Hippocampal formation (tissue), 2 donors: ENCODE results near the gene COMMD9.
"Not testable (repeated sequence)": the region's sequence is repeated elsewhere in the genome, so short reads cannot be mapped to it uniquely, and the experiment has no call there.

Experiments
- DNase-seq, 2 donors: peaks; one replicate each; lab custom pipeline; 2025; lab: John Stamatoyannopoulos, UW

Gene COMMD9

DNA sequence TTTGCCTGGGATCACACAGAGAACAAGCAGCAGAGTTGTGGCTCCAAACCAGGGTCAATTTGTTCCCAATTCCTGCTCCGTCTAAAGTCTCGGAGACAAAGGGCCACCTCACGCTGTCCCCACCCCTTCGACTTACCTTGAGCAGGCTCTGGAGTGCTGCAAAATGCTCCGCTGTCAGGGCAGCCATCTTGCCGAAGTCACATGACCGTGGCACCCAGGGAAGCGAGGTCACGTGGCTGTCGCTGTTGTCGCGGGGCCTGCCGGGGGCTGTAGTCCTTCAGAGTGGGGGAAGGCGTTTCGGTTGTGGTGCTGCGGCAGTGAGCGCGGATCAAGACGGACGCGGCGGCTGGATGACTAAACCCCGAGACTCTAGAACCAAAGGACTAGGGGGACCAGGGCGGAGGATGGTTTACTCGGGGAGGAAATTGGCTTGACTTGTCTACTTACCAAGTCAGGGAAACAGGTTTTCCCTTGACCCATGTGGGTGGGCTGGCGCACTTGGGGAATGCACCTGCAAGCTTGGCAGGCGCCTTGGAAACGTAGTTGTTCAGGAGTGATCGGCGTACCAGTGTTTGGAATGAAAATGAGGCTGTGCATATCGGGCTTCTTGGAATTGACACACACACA, at the start of gene COMMD9:
TSS of gene COMMD9 (minus strand) at position 199 of the 627 bp plus-strand sequence. CDS start at position 187, 12 bp downstream.
- peak; percentile 93 to 95 for DNase-seq

DNA sequence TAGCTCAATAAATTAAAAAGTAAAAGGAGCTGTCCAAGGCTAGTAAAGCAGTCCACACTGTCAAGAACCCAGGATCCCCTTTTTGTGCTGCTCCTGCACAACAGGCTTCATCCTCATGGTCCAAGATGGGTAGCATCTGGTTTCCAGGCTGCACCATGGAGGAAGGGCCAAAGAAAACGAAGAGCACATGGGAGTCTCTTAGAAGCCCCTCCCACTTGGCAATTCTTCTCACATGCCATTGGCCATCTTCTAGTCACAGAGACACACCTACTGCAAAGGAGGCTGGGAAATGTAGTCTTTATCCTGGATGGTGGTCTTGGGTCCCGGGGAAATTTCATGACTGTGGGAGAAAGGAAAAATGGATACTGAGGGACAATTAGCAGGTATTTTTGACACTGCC, 44.7 kb upstream of the COMMD9 start:
- no peak for DNase-seq

GRCh38 chr11:36333468-36333867, 44.2 kb upstream of the COMMD9 start:
- DNase-seq = no peak

GRCh38 chr11:36330411-36330810, 41.2 kb upstream of the COMMD9 start:
- DNase-seq = no peak

GRCh38 chr11:36328966-36329673, 39.9 kb upstream of the COMMD9 start:
- no peak for DNase-seq

DNA sequence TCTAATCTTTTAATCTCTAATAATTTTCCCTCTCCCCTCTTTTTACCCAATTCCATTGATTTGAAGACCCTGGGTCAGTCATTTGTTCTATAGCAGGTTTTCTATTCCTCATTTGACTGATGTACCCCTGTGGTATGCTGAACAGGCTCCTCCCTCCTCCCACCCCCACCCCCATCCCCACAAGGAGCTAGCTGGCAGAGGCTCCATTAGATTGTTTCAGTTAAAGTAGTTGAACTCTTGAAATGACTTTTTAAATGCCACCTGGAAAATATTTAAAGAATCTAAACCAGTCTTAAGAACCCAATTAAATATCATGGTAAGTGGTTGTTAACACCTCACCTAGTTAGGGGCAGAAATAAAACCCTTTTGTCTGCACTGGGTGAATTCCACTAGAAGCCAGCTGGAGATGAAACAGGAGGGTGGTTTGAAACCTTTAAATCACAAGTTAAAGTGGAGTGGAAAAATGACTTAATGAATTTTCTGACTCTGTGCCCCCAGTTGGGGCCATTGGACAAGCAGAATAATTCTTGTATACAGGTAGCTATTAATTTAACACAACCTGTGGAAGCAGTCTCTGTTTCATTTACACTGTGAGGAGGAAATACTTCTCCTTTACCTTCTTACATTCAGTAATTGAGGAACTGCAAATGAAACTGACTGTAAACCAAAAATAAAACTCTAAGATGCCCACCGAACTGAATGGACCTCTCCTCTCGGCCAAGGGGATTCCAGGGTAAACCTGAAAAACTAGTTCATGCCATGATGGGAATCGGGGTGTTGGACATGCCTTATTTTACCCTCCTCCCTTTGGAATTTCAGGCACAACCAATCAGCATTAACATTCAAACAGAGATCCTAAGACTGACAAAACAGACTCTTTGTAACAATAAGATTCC, 37.5 kb upstream of the COMMD9 start:
- DNase-seq = no peak

GRCh38 chr11:36325403-36325802, 36.2 kb upstream of the COMMD9 start:
- DNase-seq = not testable (repeated sequence)

DNA sequence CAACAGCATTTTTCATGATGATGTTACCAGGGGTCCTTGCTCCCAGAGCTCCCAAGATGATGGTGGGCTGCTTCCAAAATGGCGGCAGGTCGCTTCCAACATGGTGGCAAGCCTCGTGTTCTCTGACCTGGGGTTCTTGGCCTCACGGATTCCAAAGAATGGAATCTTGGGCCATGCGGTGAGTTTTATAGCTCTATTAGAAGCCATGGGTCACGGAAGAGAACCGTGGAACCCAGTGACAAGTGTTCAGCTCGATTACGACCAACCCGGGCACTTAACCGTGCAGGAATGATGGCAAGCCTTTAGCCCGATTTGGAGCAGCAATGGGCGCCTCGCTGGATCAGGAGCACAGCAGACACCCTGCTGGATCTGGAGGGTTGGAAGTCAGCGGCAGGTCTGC, 35.7 kb upstream of the COMMD9 start:
- DNase-seq = not testable (repeated sequence)

DNA sequence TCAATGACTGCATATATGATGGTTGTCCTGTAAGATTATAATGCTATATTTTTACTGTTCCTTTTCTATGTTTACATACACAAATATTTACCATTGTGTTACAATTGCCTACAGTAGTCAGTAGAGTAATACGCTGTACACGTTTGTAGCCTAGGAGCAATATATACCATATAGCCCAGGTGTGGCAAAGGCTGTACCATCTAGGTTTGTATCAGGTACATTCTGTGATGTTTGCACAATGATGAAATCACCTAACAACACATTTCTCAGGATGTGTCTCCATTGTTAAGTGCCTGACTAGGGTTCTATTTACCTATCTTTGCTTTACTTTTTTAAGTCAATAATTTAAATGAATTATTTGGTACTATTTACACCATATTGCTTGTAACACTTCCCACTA, 28.8 kb upstream of the COMMD9 start:
- DNase-seq = no peak

DNA sequence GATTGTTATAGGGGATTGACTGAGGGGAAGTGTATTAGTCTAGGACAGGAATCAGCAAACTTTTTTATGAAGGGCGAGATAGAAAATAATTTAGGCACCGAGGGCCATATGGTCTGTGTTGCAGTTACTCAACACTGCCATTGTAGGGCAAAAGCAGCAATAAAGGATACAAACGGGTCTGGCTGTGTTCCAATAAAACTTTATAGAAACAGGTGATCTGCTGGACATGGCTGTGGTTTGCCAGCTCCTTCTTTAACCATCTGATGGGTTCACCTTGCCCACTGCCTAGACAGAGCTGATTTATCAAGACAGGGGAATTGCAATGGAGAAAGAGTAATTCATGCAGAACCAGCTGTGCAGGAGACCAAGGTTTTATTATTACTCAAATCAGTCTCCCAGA, 26.8 kb upstream of the COMMD9 start:
- DNase-seq = no peak

- no peak for DNase-seq
Measured at GRCh38 chr11:36314434-36314767, 25.2 kb upstream of the COMMD9 start.

- DNase-seq = no peak
Measured at GRCh38 chr11:36313750-36314433, 24.7 kb upstream of the COMMD9 start.

DNA sequence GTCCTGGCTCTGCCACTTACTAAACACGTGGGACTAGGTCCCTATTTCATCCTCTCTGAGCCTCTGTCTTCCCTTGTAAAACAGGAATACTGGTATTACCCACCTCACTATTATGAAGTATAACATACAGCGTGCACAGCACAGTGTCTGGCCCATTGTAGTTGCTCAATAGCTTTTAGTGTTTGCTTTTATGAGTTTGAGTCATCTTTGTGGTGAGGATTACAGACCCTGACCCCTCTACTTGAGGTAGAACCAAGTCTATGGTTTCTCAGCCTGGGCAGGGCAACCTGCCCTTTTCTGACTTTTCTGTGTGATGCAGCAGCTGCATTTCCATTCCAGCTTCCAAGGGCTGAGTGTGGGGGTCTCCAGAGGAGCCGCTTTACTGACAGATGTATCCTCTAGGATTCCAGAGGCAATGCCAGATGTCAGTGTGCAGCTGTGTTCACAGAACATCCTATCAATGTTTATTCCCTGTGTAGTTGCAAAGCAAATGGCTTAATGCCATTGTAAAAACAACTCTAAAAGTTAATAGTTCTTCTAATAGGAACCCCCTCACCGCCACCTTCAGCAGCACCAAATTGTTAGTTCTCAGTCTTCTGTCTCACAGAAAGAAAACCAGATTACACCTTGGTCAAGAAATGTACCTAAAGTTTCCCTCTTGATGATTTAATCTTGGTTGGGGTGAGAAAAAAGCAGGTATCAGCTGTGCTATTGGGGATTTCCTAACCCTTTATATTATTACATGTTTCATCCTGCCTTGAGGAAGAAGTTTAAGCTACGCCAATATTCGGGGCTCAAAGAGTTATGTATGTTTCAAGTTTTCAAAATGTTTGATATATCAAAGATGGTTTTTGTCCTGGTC, 23.6 kb upstream of the COMMD9 start:
- DNase-seq = no peak

- DNase-seq = no peak
Measured at GRCh38 chr11:36311926-36312595, 22.8 kb upstream of the COMMD9 start.

- DNase-seq = no peak
Measured at GRCh38 chr11:36309779-36310178, 20.6 kb upstream of the COMMD9 start.

GRCh38 chr11:36308577-36308976, 19.4 kb upstream of the COMMD9 start:
- DNase-seq = no peak

- DNase-seq = no peak
Measured at GRCh38 chr11:36306888-36307287, 17.7 kb upstream of the COMMD9 start.

GRCh38 chr11:36305047-36305446, 15.8 kb upstream of the COMMD9 start:
- DNase-seq = no peak

GRCh38 chr11:36304351-36304750, 15.1 kb upstream of the COMMD9 start:
- no peak for DNase-seq

DNA sequence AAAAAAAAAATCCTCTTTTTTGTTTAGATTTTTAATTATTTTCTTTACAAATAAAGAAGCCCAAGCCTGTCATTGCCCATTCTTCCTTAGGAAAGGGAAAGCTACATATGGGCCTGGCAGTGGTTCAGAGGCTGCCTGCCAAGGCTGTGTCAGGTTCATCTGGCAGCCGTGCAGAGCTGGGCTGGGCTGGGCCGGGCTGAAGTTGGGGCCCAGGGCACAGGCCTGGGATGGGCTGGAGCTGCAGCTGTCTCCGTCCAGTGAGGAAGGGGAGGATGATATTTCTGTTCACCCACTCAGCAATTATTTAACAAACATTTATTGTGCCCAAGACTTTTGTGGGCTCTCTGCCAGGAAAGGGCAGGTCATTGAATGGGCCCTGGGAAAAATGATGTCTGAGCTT, 11.4 kb upstream of the COMMD9 start:
- peak; percentile 43 to 67 for DNase-seq
